C4-2B (cell line): ENCODE results near the gene MAPK8IP3.
"Not testable (repeated sequence)": the region's sequence is repeated elsewhere in the genome, so short reads cannot be mapped to it uniquely, and the experiment has no call there.

Source experiments
- H3K27ac ChIP-seq: fragments of 450-650 bp; 2 replicates; pipeline ENCODE4 v1.5.1; 2017
- CTCF ChIP-seq: fragments of 450-650 bp; conservative IDR thresholded peaks from 2 replicates; pipeline ENCODE4 v1.5.1; 2017; ENCODE audit warnings: mild to moderate bottlenecking
- ZFX ChIP-seq: fragments of 450-650 bp; IDR thresholded peaks from 2 replicates; pipeline ENCODE4 v1.6.1; 2017

Gene MAPK8IP3

GRCh38 chr16:1791943-1792812, 86.2 kb downstream of the MAPK8IP3 start:
- no peak overlapping the region for H3K27ac ChIP-seq
- TF ChIP-seq CTCF (no peak), ZFX (no peak)

- no peak for TF ChIP-seq CTCF
- no peak for TF ChIP-seq ZFX
- H3K27ac ChIP-seq = no peak overlapping the region
Measured at GRCh38 chr16:1792836-1793577, 87.0 kb downstream of the MAPK8IP3 start.

- no peak for TF ChIP-seq ZFX
- TF ChIP-seq CTCF = no peak
- H3K27ac ChIP-seq = no peak within 1 kb of the TSS
Measured at GRCh38 chr16:1793578-1794220, 87.7 kb downstream of the MAPK8IP3 start, which contains the start of gene IGFALS. IGFALS (minus strand) TSS chr16:1793705; CDS start chr16:1793652, 53 bp downstream.

- no peak overlapping the region for H3K27ac ChIP-seq
- TF ChIP-seq ZFX (no peak), CTCF (no peak)
Measured at GRCh38 chr16:1794221-1794871, 88.4 kb downstream of the MAPK8IP3 start.

GRCh38 chr16:1794908-1795666, 89.1 kb downstream of the MAPK8IP3 start:
- no peak overlapping the region for H3K27ac ChIP-seq
- TF ChIP-seq CTCF (no peak), ZFX (no peak)

- not testable (repeated sequence) for H3K27ac ChIP-seq
Measured at GRCh38 chr16:1799263-1799662, 93.3 kb downstream of the MAPK8IP3 start.

- TF ChIP-seq ZFX (no peak), CTCF (no peak)
- no peak overlapping the region for H3K27ac ChIP-seq
Measured at GRCh38 chr16:1800701-1801100, 94.7 kb downstream of the MAPK8IP3 start.
